H1 (cell line): Measurements from ENCODE around the gene CERT1. TPM values are rescaled to one million over a fixed set of nuclear protein-coding genes. Genes with fewer than 3 reads are reported as not detected.

Experiments
- CTCF ChIA-PET: fragments of 300-600 bp; sonication (Branson Sonifier 250); formaldehyde crosslinking; loops from one replicate; lab custom pipeline; 2021; ENCODE audit not compliant: partially characterized antibody; lab: Charles Lee
- POLR2A ChIA-PET: fragments of 300-600 bp; sonication (Branson Sonifier 250); formaldehyde crosslinking; loops from one replicate; lab custom pipeline; 2021; ENCODE audit warnings: inconsistent platforms; ENCODE audit not compliant: partially characterized antibody; lab: Charles Lee
- DNase-seq, 2 experiments: peaks; one replicate each; pipeline versions ENCODE4 v3.0.0 to v3.0.0-alpha.2; 2010 to 2022; ENCODE audit warnings: low spot score in 2 of 2, low read depth in 1 of 2, mixed read lengths in 1 of 2
- FAIRE-seq: peaks from 2 replicates; lab custom pipeline; 2011; peaks lifted over from hg19 to GRCh38; lab: Jason Lieb, UNC
- H2AFZ ChIP-seq: 2 replicates; pipeline ENCODE4 v1.8.1; 2012; ENCODE audit warnings: low read length, inconsistent platforms
- H2AK5ac ChIP-seq: 2 replicates; pipeline ENCODE4 v1.6.1; 2013; ENCODE audit warnings: low read depth, low read length
- H2BK120ac ChIP-seq: replicated peaks from 2 replicates; pipeline ENCODE3; 2013; ENCODE audit warnings: low read depth, low read length, inconsistent platforms
- H2BK12ac ChIP-seq: 2 replicates; pipeline ENCODE4 v1.6.1; 2013; ENCODE audit warnings: low read depth, low read length
- H2BK15ac ChIP-seq: 2 replicates; pipeline ENCODE4 v1.6.1; 2013; ENCODE audit warnings: low read length
- H2BK20ac ChIP-seq: 2 replicates; pipeline ENCODE4 v1.6.1; 2013; ENCODE audit warnings: low read length
- H2BK5ac ChIP-seq: 2 replicates; pipeline ENCODE4 v1.6.1; 2013; ENCODE audit warnings: low read depth, low read length
- H3K14ac ChIP-seq: 2 replicates; pipeline ENCODE4 v1.6.1; 2013; ENCODE audit warnings: inconsistent platforms; ENCODE audit not compliant: insufficient read length
- H3K18ac ChIP-seq: 2 replicates; pipeline ENCODE4 v1.6.1; 2013; ENCODE audit warnings: low read length; ENCODE audit errors: extremely low read depth
- H3K23ac ChIP-seq: 2 replicates; pipeline ENCODE4 v1.6.1; 2013; ENCODE audit warnings: inconsistent platforms; ENCODE audit not compliant: insufficient read length
- H3K23me2 ChIP-seq: 2 replicates; pipeline ENCODE4 v1.6.1; 2013; ENCODE audit warnings: low read depth, low read length
- H3K27ac ChIP-seq: 2 replicates; pipeline ENCODE4 v1.6.1; 2011; ENCODE audit warnings: low read depth, low read length, inconsistent platforms
- H3K27me3 ChIP-seq, 4 experiments: replicated peaks in 1 of 4; 1 replicate in 1 of 4; 2 replicates in 3 of 4; pipeline versions ENCODE4 v1.6.1 to v1.8.1; 2011 to 2013; ENCODE audit warnings: low read length in 3 of 4, mild to moderate bottlenecking in 3 of 4, inconsistent platforms in 2 of 4, mixed read lengths in 2 of 4, moderate library complexity in 1 of 4; ENCODE audit not compliant: control insufficient read depth in 3 of 4, insufficient read depth in 3 of 4; ENCODE audit errors: extremely low read depth in 1 of 4
- H3K36me3 ChIP-seq, 4 experiments: 2 replicates each; pipeline versions ENCODE4 v1.6.1 to v1.8.1; 2011 to 2013; ENCODE audit warnings: mild to moderate bottlenecking in 4 of 4, low read length in 3 of 4, moderate library complexity in 2 of 4, control low read depth in 1 of 4, inconsistent platforms in 1 of 4; ENCODE audit not compliant: insufficient read depth in 4 of 4, control insufficient read depth in 2 of 4
- H3K4ac ChIP-seq: replicated peaks from 2 replicates; pipeline ENCODE3; 2013; ENCODE audit warnings: low read length, low read depth, mixed read lengths, inconsistent platforms; ENCODE audit not compliant: insufficient read length
- H3K4me1 ChIP-seq, 4 experiments: replicated peaks in 1 of 4; 1 replicate in 1 of 4; 2 replicates in 3 of 4; pipeline versions ENCODE4 v1.6.1 to v1.8.1; 2011 to 2013; ENCODE audit warnings: low read length in 3 of 4, inconsistent platforms in 2 of 4, mixed read lengths in 1 of 4; ENCODE audit not compliant: insufficient read depth in 4 of 4, control insufficient read depth in 3 of 4
- H3K4me2 ChIP-seq, 2 experiments: 2 replicates each; pipeline versions ENCODE4 v1.6.1 to v1.8.1; 2011 to 2013; ENCODE audit warnings: low read depth in 2 of 2, low read length in 2 of 2, control low read depth in 1 of 2, inconsistent platforms in 1 of 2, mild to moderate bottlenecking in 1 of 2; ENCODE audit not compliant: insufficient read depth in 1 of 2
- H3K4me3 ChIP-seq, 4 experiments: fragments of 200-600, 300-600 bp in 1 of 4; sonication (generic), shearing (Covaris generic), sonication (Bioruptor Twin) in 1 of 4; 2 replicates each; pipeline versions ENCODE4 v1.5.1 to v1.8.1; 2011 to 2016; ENCODE audit warnings: low read length in 4 of 4, low read depth in 3 of 4, control low read depth in 2 of 4, inconsistent platforms in 2 of 4, mild to moderate bottlenecking in 2 of 4, mixed read lengths in 1 of 4, moderate library complexity in 1 of 4; ENCODE audit not compliant: insufficient read depth in 2 of 4; ENCODE audit errors: extremely low read depth in 1 of 4
- H3K56ac ChIP-seq: replicated peaks from 2 replicates; pipeline ENCODE3; 2013; ENCODE audit warnings: low read depth, mild to moderate bottlenecking, mixed read lengths, low read length, inconsistent platforms; ENCODE audit not compliant: insufficient read length
- H3K79me1 ChIP-seq: 2 replicates; pipeline ENCODE4 v1.6.1; 2013; ENCODE audit warnings: low read depth, low read length, control low read depth
- H3K79me2 ChIP-seq, 2 experiments: 2 replicates each; pipeline versions ENCODE4 v1.6.1 to v1.8.1; 2012 to 2013; ENCODE audit warnings: low read length in 2 of 2, mild to moderate bottlenecking in 2 of 2, inconsistent platforms in 1 of 2; ENCODE audit not compliant: insufficient read depth in 2 of 2, control insufficient read depth in 1 of 2
- H3K9ac ChIP-seq, 4 experiments: replicated peaks in 1 of 4; 1 replicate in 1 of 4; 2 replicates in 3 of 4; pipeline versions ENCODE4 v1.6.1 to v1.8.1; 2011 to 2013; ENCODE audit warnings: low read depth in 3 of 4, low read length in 3 of 4, control low read depth in 2 of 4, mild to moderate bottlenecking in 2 of 4, moderate library complexity in 2 of 4, inconsistent platforms in 1 of 4; ENCODE audit errors: extremely low read depth in 1 of 4
- H3K9me3 ChIP-seq, 2 experiments: 2 replicates each; pipeline versions ENCODE4 v1.6.1 to v1.8.1; 2012 to 2013; ENCODE audit warnings: mild to moderate bottlenecking in 2 of 2, moderate library complexity in 2 of 2, control low read depth in 1 of 2, inconsistent platforms in 1 of 2, low read depth in 1 of 2, low read length in 1 of 2, mixed read lengths in 1 of 2; ENCODE audit not compliant: insufficient read depth in 2 of 2
- H4K20me1 ChIP-seq, 2 experiments: replicated peaks in 1 of 2; 2 replicates each; pipeline versions ENCODE3 to v1.8.1; 2011 to 2013; ENCODE audit warnings: inconsistent platforms in 2 of 2, low read length in 2 of 2, mild to moderate bottlenecking in 1 of 2; ENCODE audit not compliant: insufficient read depth in 2 of 2, control insufficient read depth in 1 of 2
- H4K5ac ChIP-seq: 2 replicates; pipeline ENCODE4 v1.6.1; 2013; ENCODE audit warnings: low read length, low read depth, mixed read lengths, inconsistent platforms; ENCODE audit not compliant: insufficient read length
- H4K8ac ChIP-seq: 2 replicates; pipeline ENCODE4 v1.8.0; 2013; ENCODE audit warnings: mild to moderate bottlenecking, moderate library complexity, low read length, inconsistent platforms; ENCODE audit not compliant: insufficient read depth; ENCODE audit errors: extremely low read depth
- H4K91ac ChIP-seq: replicated peaks from 2 replicates; pipeline ENCODE3; 2013; ENCODE audit warnings: low read length, mixed read lengths, inconsistent platforms; ENCODE audit not compliant: insufficient read length
- CHD2 ChIP-seq: IDR thresholded peaks from 2 replicates; pipeline ENCODE4 v1.6.1; 2012; ENCODE audit warnings: low read length, improper control_type of control experiment
- CTCF ChIP-seq, 3 experiments: IDR thresholded peaks; 1 replicate in 2 of 3; 2 replicates in 1 of 3; pipeline versions ENCODE4 v1.5.1 to v1.6.1; 2011; ENCODE audit warnings: low read length in 3 of 3, mild to moderate bottlenecking in 3 of 3, inconsistent platforms in 2 of 3, low read depth in 1 of 3, moderate library complexity in 1 of 3; ENCODE audit not compliant: insufficient read depth in 1 of 3; ENCODE audit errors: control extremely low read depth in 1 of 3
- HDAC2 ChIP-seq, 2 experiments: fragments of 300-600 bp in 1 of 2; sonication (generic) in 1 of 2; IDR thresholded peaks; 2 replicates each; pipeline ENCODE4 v1.6.1; 2011 to 2012; ENCODE audit warnings: low read depth in 2 of 2, low read length in 2 of 2, mild to moderate bottlenecking in 2 of 2, moderate library complexity in 2 of 2, borderline replicate concordance in 1 of 2, inconsistent platforms in 1 of 2
- JUN ChIP-seq: IDR thresholded peaks from 2 replicates; pipeline ENCODE4 v1.6.1; 2011; ENCODE audit warnings: low read depth, mild to moderate bottlenecking, improper control_type of control experiment, low read length
- KDM1A ChIP-seq: fragments of 200-600, 300-600 bp; sonication (generic); IDR thresholded peaks from 2 replicates; pipeline ENCODE4 v1.7.1; 2016; ENCODE audit warnings: mild to moderate bottlenecking, low read length, borderline replicate concordance
- NANOG ChIP-seq: IDR thresholded peaks from 2 replicates; pipeline ENCODE4 v1.6.1; 2011; ENCODE audit warnings: low read length, low read depth, mild to moderate bottlenecking, inconsistent platforms; ENCODE audit not compliant: insufficient read depth, poor library complexity, severe bottlenecking
- RBBP5 ChIP-seq: IDR thresholded peaks from 2 replicates; pipeline ENCODE4 v1.7.1; 2012; ENCODE audit warnings: low read depth, mild to moderate bottlenecking, inconsistent platforms, low read length, moderate library complexity, borderline replicate concordance
- SP2 ChIP-seq: IDR thresholded peaks from 2 replicates; pipeline ENCODE4 v1.6.1; 2012; ENCODE audit warnings: mild to moderate bottlenecking, low read length, inconsistent platforms
- TEAD4 ChIP-seq: IDR thresholded peaks from 2 replicates; pipeline ENCODE4 v1.6.1; 2012; ENCODE audit warnings: low read depth, low read length, inconsistent platforms, mixed read lengths
- WGBS, 2 experiments: shearing (Covaris generic) in 1 of 2; methylation state at CpG; one replicate each; pipeline versions ENCODE4 v1.1.6 to v1.1.7; 2013 to 2015; ENCODE audit warnings: low lambda C conversion rate in 2 of 2, mixed read lengths in 2 of 2, inconsistent platforms in 1 of 2, low coverage in 1 of 2, missing lambda C conversion rate in 1 of 2; ENCODE audit not compliant: insufficient replicate concordance in 2 of 2, insufficient coverage in 1 of 2, insufficient read length in 1 of 2; ENCODE audit errors: extremely low coverage in 1 of 2, missing lambda C conversion rate in 1 of 2; 5-methylcytosine and 5-hydroxymethylcytosine counted together
- polyA plus RNA-seq, 7 experiments: library from polyadenylated mRNA; depleted of rRNA in 3 of 7; stranded (reverse) in 5 of 7; unstranded in 2 of 7; fragments of >200 nt in 5 of 7; fragments of 200-250 nt in 2 of 7; gene quantifications; 1 replicate in 5 of 7; 2 replicates in 1 of 7; 4 replicates in 1 of 7; pipeline versions ENCODE4 v1.2.1 to v1.2.3, GENCODE V29; 2011 to 2013; ENCODE audit warnings: missing spikeins in 2 of 7, mixed read lengths in 2 of 7
- total RNA-seq: library from RNA; stranded (reverse); fragmentation: NEBNext Ultra II Directional; extraction: Animal tissue kit (Norgen Biotek cat#: 25700); gene quantifications from 2 replicates; pipeline ENCODE4 v1.2.1, GENCODE V29; 2021

The CERT1 gene
- total and polyA plus RNA-seq, 2 of the 8 experiments (the other 6 are each of a cell fraction or from before 2014, with no cell fraction given) = 7.8 to 55.3 TPM

GRCh38 chr5:75351139-75351926 is 160.1 kb downstream of the CERT1 start:
- Histone ChIP-seq H4K5ac (no peak overlapping the region), H3K4me1 (no peaks in the 10 kb centered on the region), H3K4me3 (no peak overlapping the region), H2BK20ac (no peak overlapping the region), H2BK120ac (no peak overlapping the region), H3K4ac (no peak overlapping the region), H4K20me1 (peaks cover 2 to 5% of the 10 kb centered on the region in 2 experiments), H3K36me3 (peaks cover 47 to 99% (median 77%) of the 10 kb centered on the region in 4 experiments), H3K9ac (no peak overlapping the region), H3K27me3 (no peaks in the 10 kb centered on the region), H2AK5ac (no peak overlapping the region), H2BK12ac (no peak overlapping the region), H3K9me3 (no peaks in the 10 kb centered on the region), H2BK5ac (no peak overlapping the region), H3K79me1 (no peaks in the 10 kb centered on the region), H3K4me2 (no peak overlapping the region), H4K8ac (no peak overlapping the region), H2BK15ac (no peak overlapping the region), H4K91ac (no peak overlapping the region), H3K56ac (no peak overlapping the region), H3K23me2 (no peaks in the 10 kb centered on the region), H3K79me2 (peaks cover 0 to 26% of the 10 kb centered on the region in 2 experiments; a peak in 2 of 4 replicates), H2AFZ (no peak overlapping the region), H3K23ac (no peak overlapping the region), H3K18ac (no peak overlapping the region), H3K14ac (no peak overlapping the region), H3K27ac (no peak overlapping the region)
- ChIA-PET POLR2A (interaction anchor here (1.4 kb wide), 1 partner anchor 12 kb away, joined by 5 read pairs; no protein-coding TSS in a partner anchor), CTCF (interaction anchor here (1.1 to 2.2 kb wide), 2 partner anchors 13 to 69 kb away, joined by 3 to 6 read pairs; no protein-coding TSS in a partner anchor)
- WGBS, 2 experiments = 98% methylated on average over 7 of the region's 7 CpGs; no CpG with 5 or more reads in 1 of the 2 experiments
- FAIRE-seq = no peak
- DNase-seq = no peak
- TF ChIP-seq NANOG = no peak
- no peak for TF ChIP-seq RBBP5
- no peak for TF ChIP-seq KDM1A
- TF ChIP-seq HDAC2 (IDR thresholded peaks at IDR 0.05; ENCODE audit: borderline replicate concordance in 1 of 2, low read depth in 2 of 2, low read length in 2 of 2) = no peak
- TF ChIP-seq CTCF (IDR thresholded peaks at IDR 0.05; ENCODE audit: control extremely low read depth in 1 of 3, insufficient read depth in 1 of 3, low read depth in 1 of 3, low read length in 3 of 3) = no peak
- TF ChIP-seq CHD2 = no peak
- no peak for TF ChIP-seq JUN
- no peak for TF ChIP-seq TEAD4
- no peak for TF ChIP-seq SP2
